ENCODE measurements around the gene AURKAIP1. TPM values are rescaled to one million over a fixed set of nuclear protein-coding genes. Genes with fewer than 3 reads are reported as not detected.

AURKAIP1 gene
- total RNA-seq, 2 donors from 2014 or later: 152 to 161 TPM

- Histone ChIP-seq H3K27me3 (replicated peaks; ENCODE audit: insufficient read depth) (no peaks in the 10 kb centered on the region), H3K36me3 (peaks cover 0 to 2% of the 10 kb centered on the region in 2 donors), H3K9me3 (no peaks in the 10 kb centered on the region), H3K4me1 (replicated peaks) (peaks cover 12% of the 10 kb centered on the region), H3K27ac (no peak overlapping the region), H3K4me3 (no peak overlapping the region)
- no peak for DNase-seq (ENCODE audit: low spot score)
- intact Hi-C loops (cut with DNase I): no loop called here
- WGBS: 61% methylated on average over 9 of the region's 15 CpGs
- TF ChIP-seq POLR2AphosphoS5 (IDR thresholded peaks at IDR 0.05): no peak
- TF ChIP-seq POLR2A (IDR thresholded peaks at IDR 0.05): no peak
- TF ChIP-seq CTCF (IDR thresholded peaks at IDR 0.05): no peak
Observed at GRCh38 chr1:1330366-1331067, 44.5 kb downstream of the AURKAIP1 start.

GRCh38 chr1:1329304-1330210 lies 45.5 kb downstream of the AURKAIP1 start:
- DNase-seq (ENCODE audit: low spot score): no peak
- no peaks in the 10 kb centered on the region for H3K9me3 ChIP-seq
- H3K27ac ChIP-seq: no peak overlapping the region
- H3K4me1 ChIP-seq (replicated peaks): peaks cover 14% of the 10 kb centered on the region
- H3K27me3 ChIP-seq (replicated peaks; ENCODE audit: insufficient read depth): no peaks in the 10 kb centered on the region
- H3K4me3 ChIP-seq: no peak overlapping the region
- no peaks in the 10 kb centered on the region for H3K36me3 ChIP-seq
- no peak for TF ChIP-seq CTCF (IDR thresholded peaks at IDR 0.05)
- WGBS: 90% methylated on average over 57 of the region's 58 CpGs
- intact Hi-C loops (cut with DNase I): no loop called here

GRCh38 chr1:1328254-1328653 lies 46.8 kb downstream of the AURKAIP1 start:
- intact Hi-C loops (cut with DNase I): no loop called here
- H3K4me1 ChIP-seq (replicated peaks): peaks cover 14% of the 10 kb centered on the region

GRCh38 chr1:1327291-1327690 lies 47.7 kb downstream of the AURKAIP1 start:
- H3K36me3 ChIP-seq: no peaks in the 10 kb centered on the region
- H3K4me3 ChIP-seq: no peak overlapping the region
- intact Hi-C loops (cut with DNase I): no loop called here
- TF ChIP-seq POLR2AphosphoS5 (IDR thresholded peaks at IDR 0.05) (no peak), POLR2A (IDR thresholded peaks at IDR 0.05) (no peak), CTCF (IDR thresholded peaks at IDR 0.05) (no peak)
- no peak overlapping the region for H3K27ac ChIP-seq
- 92% methylated on average over 37 of the region's 40 CpGs for WGBS
- no peaks in the 10 kb centered on the region for H3K9me3 ChIP-seq
- no peak for DNase-seq (ENCODE audit: low spot score)
- H3K4me1 ChIP-seq (replicated peaks): peaks cover 14% of the 10 kb centered on the region
- no peaks in the 10 kb centered on the region for H3K27me3 ChIP-seq (replicated peaks; ENCODE audit: insufficient read depth)

More at GRCh38 chr1:1328254-1328653, 46.8 kb downstream of the AURKAIP1 start:
- H3K4me3 ChIP-seq: no peak overlapping the region
- no peaks in the 10 kb centered on the region for H3K36me3 ChIP-seq
- TF ChIP-seq CTCF (IDR thresholded peaks at IDR 0.05) (no peak), POLR2AphosphoS5 (IDR thresholded peaks at IDR 0.05) (no peak), POLR2A (IDR thresholded peaks at IDR 0.05) (no peak)
- no peaks in the 10 kb centered on the region for H3K9me3 ChIP-seq
- no peak overlapping the region for H3K27ac ChIP-seq
- no peak for DNase-seq (ENCODE audit: low spot score)
- 79% methylated on average over 10 of the region's 15 CpGs for WGBS
- no peaks in the 10 kb centered on the region for H3K27me3 ChIP-seq (replicated peaks; ENCODE audit: insufficient read depth)
